22Rv1 (cell line): ENCODE data around the gene TNRC6C.

Experiments
- H3K27ac ChIP-seq: fragments of 450-650 bp; 2 replicates; pipeline ENCODE4 v1.5.1; 2017
- CTCF ChIP-seq: fragments of 450-650 bp; IDR thresholded peaks from 2 replicates; pipeline ENCODE4 v1.5.1; 2017; ENCODE audit warnings: mild to moderate bottlenecking
- ZFX ChIP-seq: fragments of 450-650 bp; IDR thresholded peaks from 2 replicates; pipeline ENCODE4 v1.6.1; 2017; ENCODE audit warnings: antibody characterized with exemption, borderline replicate concordance

The TNRC6C gene, protein sequence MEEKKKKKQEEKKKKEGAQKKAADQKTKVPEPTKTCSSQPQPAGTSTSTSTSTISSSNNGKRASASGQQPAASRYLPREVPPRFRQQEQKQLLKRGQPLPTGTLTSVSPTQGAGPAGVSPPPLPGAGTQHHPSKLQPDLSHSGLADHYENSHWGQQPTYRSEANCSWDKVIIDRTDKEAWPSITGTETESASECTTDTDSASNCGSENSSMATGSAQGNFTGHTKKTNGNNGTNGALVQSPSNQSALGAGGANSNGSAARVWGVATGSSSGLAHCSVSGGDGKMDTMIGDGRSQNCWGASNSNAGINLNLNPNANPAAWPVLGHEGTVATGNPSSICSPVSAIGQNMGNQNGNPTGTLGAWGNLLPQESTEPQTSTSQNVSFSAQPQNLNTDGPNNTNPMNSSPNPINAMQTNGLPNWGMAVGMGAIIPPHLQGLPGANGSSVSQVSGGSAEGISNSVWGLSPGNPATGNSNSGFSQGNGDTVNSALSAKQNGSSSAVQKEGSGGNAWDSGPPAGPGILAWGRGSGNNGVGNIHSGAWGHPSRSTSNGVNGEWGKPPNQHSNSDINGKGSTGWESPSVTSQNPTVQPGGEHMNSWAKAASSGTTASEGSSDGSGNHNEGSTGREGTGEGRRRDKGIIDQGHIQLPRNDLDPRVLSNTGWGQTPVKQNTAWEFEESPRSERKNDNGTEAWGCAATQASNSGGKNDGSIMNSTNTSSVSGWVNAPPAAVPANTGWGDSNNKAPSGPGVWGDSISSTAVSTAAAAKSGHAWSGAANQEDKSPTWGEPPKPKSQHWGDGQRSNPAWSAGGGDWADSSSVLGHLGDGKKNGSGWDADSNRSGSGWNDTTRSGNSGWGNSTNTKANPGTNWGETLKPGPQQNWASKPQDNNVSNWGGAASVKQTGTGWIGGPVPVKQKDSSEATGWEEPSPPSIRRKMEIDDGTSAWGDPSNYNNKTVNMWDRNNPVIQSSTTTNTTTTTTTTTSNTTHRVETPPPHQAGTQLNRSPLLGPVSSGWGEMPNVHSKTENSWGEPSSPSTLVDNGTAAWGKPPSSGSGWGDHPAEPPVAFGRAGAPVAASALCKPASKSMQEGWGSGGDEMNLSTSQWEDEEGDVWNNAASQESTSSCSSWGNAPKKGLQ (N-terminal part only)

GRCh38 chr17:77957857-77958715 lies at the start of gene TNRC6C:
Gene TNRC6C, plus strand, starts transcription at chr17:77958703. Its CDS starts 45,504 bp downstream, at chr17:78004207.
- peak; percentile 26; the same call in 1 of the 2 replicates for TF ChIP-seq CTCF
- no peak for TF ChIP-seq ZFX
- peak within 1 kb of the TSS; percentile 56 for H3K27ac ChIP-seq

- TF ChIP-seq CTCF (no peak), ZFX (no peak)
- no peak overlapping the region for H3K27ac ChIP-seq
Observed at GRCh38 chr17:77909236-77909635, 49.3 kb upstream of the TNRC6C start.

- no peak overlapping the region for H3K27ac ChIP-seq
- no peak for TF ChIP-seq CTCF
- no peak for TF ChIP-seq ZFX
Observed at GRCh38 chr17:77909816-77910215, 48.7 kb upstream of the TNRC6C start.

DNA sequence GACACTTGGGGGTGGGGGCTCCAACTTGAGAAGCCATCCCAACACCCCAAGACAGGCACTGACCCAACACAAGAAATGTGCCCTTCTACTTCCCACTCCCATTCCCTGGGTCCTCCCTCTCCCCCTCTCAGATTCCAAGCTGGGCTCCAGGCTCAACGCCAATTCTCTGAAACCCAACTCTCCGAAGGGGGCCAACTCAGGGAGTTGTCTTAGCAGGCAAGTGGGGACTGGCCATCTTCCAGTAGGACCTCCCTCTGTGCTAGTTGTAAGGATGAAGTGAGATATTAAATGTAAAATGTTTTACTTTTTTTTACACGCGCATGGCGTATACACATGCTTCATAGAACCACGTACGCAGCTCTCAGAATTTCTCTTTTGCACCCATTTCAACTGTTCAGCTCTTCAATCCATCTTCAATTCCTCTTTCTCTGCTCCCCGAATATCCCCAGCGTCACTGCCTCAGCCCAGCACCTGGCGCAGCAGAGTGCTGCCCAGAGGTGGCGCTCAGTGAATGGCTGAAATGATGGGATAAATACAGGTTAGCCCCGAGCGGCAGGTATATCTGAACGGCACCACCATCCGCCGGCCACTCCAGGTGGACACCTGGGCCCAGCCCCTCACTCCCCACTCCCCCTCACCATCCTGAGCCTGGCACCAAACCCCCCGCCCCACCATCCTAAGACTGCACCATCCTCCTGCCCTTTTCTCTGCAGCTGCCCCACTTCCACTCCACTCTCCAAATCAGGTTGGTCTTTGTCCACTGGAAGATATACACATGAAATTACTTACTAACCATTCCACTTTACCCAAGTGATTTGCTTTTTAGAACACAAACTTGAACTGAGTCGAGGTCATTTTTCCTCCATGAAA lies 43.9 kb upstream of the TNRC6C start:
- TF ChIP-seq ZFX (no peak), CTCF (peak; percentile 48)
- no peak overlapping the region for H3K27ac ChIP-seq

DNA sequence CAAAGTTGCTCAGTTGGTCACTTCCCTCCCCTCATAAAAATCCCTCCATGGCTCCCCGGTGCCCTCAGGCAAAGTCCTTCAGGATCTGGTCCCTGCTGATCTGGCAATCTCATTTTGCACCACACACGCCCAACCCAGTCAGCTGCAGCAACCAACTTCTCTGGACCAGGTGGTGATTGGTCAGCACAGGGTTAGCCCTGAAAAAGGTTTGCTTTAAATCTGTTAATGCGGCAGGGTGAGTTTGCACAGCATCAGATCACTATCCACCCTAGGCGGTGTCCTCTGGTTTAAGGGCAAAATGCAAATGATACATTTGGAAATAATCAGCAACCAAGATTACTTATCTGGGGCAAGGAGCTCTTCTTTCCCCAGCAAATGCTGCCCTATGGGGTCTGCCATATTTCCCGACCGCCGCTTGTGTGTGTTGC lies 42.9 kb upstream of the TNRC6C start:
- TF ChIP-seq ZFX = no peak
- no peak for TF ChIP-seq CTCF
- no peak overlapping the region for H3K27ac ChIP-seq

GRCh38 chr17:77916264-77916663 lies 42.2 kb upstream of the TNRC6C start:
- no peak overlapping the region for H3K27ac ChIP-seq
- TF ChIP-seq ZFX (no peak), CTCF (no peak)
